ENCODE results near the gene ARRB2. TPM values are rescaled to one million over a fixed set of nuclear protein-coding genes. Genes with fewer than 3 reads are reported as not detected.
"Not testable (repeated sequence)": the region's sequence is repeated elsewhere in the genome, so short reads cannot be mapped to it uniquely, and the experiment has no call there.

Gene ARRB2
- 40.8 TPM for total RNA-seq

DNA sequence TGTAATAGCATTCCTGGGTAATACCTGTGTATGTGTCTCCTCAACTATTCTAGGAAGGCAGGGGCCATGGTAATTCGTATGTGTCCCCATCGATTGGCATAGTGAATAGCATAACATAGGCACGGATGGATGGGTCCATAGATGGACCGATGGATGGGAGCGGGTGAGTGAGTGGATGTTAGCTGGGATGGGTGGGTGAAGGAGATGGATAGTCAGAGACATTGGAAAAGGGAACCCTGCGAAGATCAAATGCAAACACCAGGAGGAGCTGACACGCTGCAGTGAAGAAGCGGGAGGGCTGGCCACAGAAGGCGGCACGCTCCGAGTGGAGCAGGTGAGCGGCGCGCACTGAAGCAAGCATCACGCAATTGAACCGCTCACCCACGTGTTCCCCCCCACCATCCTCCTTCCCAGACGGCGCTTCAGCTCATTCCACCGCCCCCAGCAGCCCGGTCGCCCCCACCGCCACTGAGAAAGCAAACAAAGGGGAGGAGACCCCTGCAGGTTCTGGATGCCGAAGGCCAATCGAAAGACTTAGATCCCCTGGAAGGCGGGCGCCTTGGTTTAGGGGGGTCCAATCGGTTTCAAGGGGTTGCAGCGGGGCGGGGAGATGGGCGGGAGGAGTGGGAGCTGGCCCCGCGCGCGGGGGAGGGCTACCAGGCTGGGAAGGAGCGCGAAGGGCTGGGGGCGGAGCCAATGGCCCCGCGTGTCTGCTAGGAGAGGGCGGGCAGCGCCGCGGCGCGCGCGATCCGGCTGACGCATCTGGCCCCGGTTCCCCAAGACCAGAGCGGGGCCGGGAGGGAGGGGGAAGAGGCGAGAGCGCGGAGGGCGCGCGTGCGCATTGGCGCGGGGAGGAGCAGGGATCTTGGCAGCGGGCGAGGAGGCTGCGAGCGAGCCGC, at the start of gene ARRB2:
TSS of gene ARRB2 (plus strand) at position 839 of the 899 bp plus-strand sequence. CDS start 90 bp downstream, outside the sequence.
- DNase-seq (ENCODE audit: low spot score): peak; percentile 96

DNA sequence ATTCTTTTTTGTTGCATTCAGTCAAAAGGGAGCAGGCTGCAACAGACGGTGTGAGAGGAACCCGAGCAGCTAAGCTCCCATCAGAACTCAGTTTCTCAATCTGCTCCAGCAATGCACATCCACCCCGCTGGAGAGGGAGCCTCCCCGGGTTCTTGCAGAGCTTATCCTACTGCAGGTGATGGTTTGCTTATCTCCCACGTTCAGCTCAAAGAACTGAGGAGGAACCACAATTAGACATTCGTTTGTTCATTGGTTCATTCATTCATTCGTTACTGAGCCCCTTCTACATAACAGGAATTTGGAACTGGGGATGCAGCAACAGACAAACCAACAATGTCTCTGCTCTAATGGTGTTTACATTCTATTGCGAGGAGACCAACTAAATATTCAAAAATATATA, 46.7 kb upstream of the ARRB2 start:
- DNase-seq (ENCODE audit: low spot score): no peak

GRCh38 chr17:4664230-4664629, 46.2 kb upstream of the ARRB2 start:
- DNase-seq (ENCODE audit: low spot score): no peak

- DNase-seq (ENCODE audit: low spot score): no peak
These were observed 45.4 kb upstream of the ARRB2 start for GRCh38 chr17:4665027-4665426.

DNA sequence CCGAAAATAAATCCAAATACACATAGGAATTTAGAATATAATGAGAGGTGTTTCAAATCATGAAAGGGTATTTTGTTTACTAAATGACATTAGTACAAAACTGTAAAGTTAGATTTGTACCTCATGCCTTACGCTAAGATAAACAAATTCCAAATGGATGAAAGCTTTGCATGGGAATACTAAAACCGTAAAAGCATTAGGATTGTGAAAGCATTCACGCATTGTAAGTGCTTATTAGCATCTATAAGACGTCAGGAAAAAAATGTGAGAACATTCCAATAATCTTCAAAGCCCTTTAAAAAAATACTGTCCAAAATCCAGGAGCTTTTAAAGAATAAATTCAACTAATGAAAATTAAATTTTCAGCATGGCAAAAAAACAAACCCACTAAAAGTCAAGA, 44.1 kb upstream of the ARRB2 start:
- no peak for DNase-seq (ENCODE audit: low spot score)

- no peak for DNase-seq (ENCODE audit: low spot score)
These were observed 43.3 kb upstream of the ARRB2 start for GRCh38 chr17:4667166-4667565.

DNA sequence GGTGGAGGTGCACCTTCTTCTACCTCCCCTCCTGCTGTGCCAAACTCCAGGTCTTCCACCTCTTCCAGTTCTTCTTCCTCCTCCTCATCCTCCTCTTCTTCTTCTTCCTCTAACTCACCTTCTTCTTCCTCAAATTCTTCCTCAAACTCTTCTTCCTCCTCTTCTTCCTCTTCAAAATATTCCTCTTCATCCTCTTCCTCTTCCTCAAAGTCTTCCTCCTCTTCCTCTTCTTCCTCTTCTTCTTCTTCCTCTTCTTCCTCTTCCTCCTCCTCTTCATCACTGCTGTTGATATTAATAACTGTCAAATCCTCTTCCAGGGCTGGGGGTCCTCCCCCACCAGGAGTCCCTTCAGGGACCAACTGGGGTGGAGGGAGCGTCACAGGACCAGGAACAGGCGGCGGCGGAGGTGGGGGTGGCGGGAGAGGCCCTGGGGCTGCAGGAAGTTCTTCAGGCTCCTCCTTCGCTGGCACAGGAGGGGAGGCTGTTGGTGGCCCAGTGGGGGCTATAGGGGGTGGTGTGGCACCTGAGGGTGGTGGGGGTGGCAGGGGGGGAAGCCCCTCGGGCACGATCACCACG, 38.3 kb upstream of the ARRB2 start:
- no peak for DNase-seq (ENCODE audit: low spot score)

DNA sequence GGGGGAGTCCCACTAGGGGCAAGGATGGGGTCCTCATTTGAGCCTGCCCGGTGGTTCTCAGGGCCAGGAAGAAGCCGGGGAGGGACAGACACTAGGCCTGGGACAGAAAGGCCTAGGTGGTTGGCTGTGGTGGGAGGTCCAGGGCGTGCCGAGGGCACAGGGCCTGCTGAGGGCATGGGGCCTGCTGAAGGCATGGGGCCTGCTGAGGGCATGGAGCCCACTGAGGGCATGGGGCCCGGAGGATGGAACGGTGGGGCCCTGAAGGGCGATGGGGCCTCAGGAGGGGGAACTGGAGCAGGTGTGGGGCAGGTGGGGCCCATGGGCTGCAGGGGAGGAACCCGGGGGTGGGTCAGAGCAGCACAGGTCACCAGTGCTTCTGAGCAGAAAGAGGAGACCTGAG, 37.7 kb upstream of the ARRB2 start:
- DNase-seq (ENCODE audit: low spot score): no peak

DNA sequence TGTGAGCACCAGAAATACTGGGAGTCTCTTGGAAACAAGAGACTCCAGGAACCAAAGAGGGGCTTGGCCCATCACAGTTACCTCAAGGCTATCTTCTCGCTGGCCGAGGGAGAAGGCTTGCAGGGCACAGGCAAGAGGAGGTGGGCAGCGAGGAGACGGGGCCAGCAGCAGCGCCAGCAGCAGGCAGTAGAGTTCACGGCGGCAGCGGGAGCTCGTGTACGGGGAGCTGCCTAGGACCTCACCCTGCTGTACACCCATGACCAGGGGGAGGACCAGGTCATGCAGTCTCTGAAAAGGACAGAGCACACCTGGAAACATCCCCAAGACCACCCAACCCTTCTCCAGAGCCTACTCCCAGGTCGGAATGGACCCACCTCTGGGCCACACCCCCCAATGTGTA, 37.3 kb upstream of the ARRB2 start:
- DNase-seq (ENCODE audit: low spot score): no peak

GRCh38 chr17:4673986-4674684, 36.3 kb upstream of the ARRB2 start:
- DNase-seq (ENCODE audit: low spot score): no peak

DNA sequence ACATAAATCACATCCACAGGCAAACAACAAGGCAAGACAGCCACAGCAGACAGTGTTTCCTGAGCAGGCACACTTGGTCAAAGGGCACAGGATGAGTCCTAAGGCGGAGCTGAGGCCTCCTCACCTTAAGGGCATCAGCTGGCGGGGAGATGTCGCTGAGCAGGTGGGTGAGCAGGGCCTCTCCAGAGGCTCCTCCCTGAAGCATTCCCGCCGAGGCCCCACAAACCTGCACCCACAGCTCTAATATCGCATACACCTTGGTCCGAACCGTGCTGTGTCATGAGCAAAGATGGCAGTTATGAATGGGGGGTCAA, 35.8 kb upstream of the ARRB2 start:
- DNase-seq (ENCODE audit: low spot score): no peak

DNA sequence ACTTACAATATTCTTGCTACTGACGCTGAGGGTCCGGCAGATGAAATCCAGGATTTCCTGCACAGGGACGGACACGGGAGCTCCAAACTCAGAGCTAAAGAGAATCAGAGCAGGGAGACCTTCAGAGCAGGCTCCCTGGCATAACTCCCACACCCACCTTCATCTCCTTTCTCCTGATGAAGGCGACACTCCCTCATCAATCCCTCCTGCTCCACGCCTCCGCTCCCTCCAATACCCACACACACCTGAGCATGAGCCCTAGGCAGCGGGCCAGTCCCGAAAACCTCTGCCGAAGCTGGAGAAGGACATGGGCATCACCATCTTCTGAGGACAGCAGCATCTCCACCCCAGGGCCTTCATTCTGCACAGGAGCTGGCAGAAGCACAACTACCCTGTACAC, 34.6 kb upstream of the ARRB2 start:
- DNase-seq (ENCODE audit: low spot score): no peak

DNA sequence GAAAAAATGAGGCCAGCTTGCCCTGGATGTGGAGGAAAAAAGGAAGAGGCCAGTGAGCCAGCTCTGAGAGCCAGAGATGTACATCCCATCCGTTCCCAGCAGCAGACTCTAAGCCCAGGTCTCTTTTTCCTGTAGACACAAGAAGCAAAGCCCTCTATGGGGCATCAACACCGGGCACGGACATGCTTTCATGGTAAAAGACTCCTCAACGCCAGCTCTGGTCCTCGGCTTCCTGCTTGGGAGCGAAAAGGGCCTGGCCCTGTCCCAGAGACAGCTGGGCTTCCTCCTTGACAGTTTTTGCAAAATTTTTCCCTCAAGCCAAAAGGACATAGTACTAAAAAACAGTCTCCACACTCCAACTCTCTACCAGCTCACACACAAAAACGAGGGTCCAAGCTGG, 33.6 kb upstream of the ARRB2 start:
- DNase-seq (ENCODE audit: low spot score): no peak

DNA sequence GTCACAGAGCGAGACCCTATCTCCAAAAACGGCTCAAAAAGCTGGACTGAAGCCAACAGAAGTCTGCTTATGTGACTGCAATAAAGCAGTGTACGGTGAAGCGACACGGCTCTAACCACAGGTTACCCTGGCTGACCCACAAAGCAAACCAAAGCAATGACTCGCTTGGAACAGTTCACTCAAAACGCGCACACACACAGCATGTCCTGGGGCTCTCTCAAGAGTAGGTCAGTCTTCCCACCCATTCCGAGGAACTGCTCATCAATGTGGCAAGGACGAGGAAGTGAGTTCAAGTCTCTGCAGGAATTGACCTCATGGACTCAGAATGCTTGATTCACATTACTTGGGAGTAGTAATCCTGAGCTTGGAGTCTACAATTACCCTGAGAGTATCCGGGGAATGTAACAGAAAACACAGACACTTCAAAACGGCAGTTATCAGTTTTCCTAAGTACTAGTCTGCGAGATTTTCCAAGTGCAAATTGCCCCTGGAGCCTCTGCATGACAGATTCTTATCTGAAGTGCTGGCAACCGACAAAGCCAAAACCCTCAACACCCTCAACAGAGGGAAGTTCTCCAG, 31.9 kb upstream of the ARRB2 start:
- DNase-seq (ENCODE audit: low spot score): no peak

DNA sequence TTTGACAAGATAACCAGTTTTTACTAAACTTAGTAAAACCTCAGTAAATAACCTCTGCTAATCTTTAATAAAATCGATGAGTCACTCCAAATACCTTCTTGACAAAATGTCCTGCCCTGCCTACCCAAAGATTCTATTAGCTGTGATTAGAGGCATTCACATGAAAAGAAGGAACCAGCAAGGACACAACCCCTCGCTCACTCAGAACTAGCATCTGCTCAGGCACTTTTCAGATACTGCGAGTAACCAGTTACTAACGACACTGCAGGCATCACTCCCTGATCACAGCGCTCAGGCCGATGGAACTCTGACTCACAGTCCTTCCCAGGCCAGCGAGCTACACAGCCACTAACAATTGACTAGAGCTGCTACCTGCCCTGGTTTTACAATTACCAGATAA, 30.8 kb upstream of the ARRB2 start:
- DNase-seq (ENCODE audit: low spot score): no peak

DNA sequence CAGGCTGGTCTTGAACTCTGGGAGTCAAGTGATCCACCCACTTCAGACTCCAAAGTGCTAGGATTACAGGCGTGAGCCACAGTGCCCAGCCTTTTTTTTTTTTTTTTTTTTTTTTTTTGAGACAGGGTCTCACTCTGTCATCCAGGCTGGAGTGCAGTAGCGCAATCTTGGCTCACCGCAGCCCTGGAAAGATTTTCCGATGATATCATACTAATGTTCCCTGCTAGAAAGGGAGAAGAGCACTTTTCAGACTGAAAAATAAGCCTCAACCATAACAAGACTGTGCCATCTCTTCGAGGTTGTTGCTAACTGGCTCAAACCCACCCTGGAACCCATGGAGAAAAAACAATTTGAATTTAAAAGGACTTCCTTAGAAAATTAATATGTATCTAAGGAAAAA, 26.7 kb upstream of the ARRB2 start:
- not testable (repeated sequence) for DNase-seq (ENCODE audit: low spot score)

DNA sequence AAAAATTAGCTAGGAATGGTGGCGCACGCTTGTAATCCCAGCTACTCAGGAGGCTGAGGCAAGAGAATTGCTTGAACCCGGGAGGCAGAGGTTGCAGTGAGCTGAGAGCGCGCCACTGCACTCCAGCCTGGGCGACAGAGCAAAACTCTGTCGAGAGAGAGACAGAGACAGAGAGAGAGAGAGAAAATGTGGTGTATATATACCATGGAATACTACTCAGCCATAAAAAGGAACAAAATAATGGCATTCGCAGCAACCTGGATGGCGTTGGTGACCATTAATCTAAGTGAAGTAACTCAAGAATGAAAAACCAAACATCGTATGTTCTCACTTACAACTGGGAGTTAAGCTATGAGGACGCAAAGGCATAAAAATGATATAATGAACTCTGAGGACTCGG, 20.6 kb upstream of the ARRB2 start:
- not testable (repeated sequence) for DNase-seq (ENCODE audit: low spot score)

- DNase-seq (ENCODE audit: low spot score): no peak
These were observed 19.7 kb upstream of the ARRB2 start for GRCh38 chr17:4690745-4691144.

GRCh38 chr17:4691686-4692085, 18.7 kb upstream of the ARRB2 start:
- DNase-seq (ENCODE audit: low spot score): no peak

- no peak for DNase-seq (ENCODE audit: low spot score)
These were observed 17.0 kb upstream of the ARRB2 start for GRCh38 chr17:4693416-4693815.

- DNase-seq (ENCODE audit: low spot score): no peak
These were observed 14.0 kb upstream of the ARRB2 start for GRCh38 chr17:4696437-4696805.

GRCh38 chr17:4699401-4700056, 10.9 kb upstream of the ARRB2 start:
- not testable (repeated sequence) for DNase-seq (ENCODE audit: low spot score)

Measured in ureter (tissue), 1 donor.